Stimulated activated CD8-positive, alpha-beta memory T cell treated with anti-CD3 and anti-CD28 coated beads, Interleukin-4, amount 100 ng/mL, for 1 hour (primary cell): ENCODE data around the gene C9orf50.

Experiments used
- DNase-seq, 2 donors: peaks; one replicate each; pipeline ENCODE4 v3.0.0-alpha.2; 2020; ENCODE audit warnings: low read depth in 2 of 2, low spot score in 1 of 2

C9orf50 gene

GRCh38 chr9:129611307-129611800, 9.5 kb downstream of the C9orf50 start:
- no peak for DNase-seq

GRCh38 chr9:129610473-129611306, 10.2 kb downstream of the C9orf50 start:
- peak in 1 of 2 donors; percentile 54 for DNase-seq

- no peak for DNase-seq
These were observed 10.8 kb downstream of the C9orf50 start for GRCh38 chr9:129610213-129610472.

- DNase-seq, result peak in 1 of 2 donors; percentile 34
These were observed 11.3 kb downstream of the C9orf50 start for GRCh38 chr9:129609486-129610212.

GRCh38 chr9:129608561-129609481, 12.1 kb downstream of the C9orf50 start:
- no peak for DNase-seq

GRCh38 chr9:129607027-129607387, 13.9 kb downstream of the C9orf50 start:
- DNase-seq, result no peak

- DNase-seq, result no peak
These were observed 14.5 kb downstream of the C9orf50 start for GRCh38 chr9:129606161-129607026.

- DNase-seq, result no peak
These were observed 16.1 kb downstream of the C9orf50 start for GRCh38 chr9:129604766-129605163.

- DNase-seq, result no peak
These were observed 16.7 kb downstream of the C9orf50 start for GRCh38 chr9:129604056-129604765.

GRCh38 chr9:129602598-129603415, 18.1 kb downstream of the C9orf50 start:
- DNase-seq, result no peak

GRCh38 chr9:129601082-129601674, 19.7 kb downstream of the C9orf50 start:
- no peak for DNase-seq

- DNase-seq, result no peak
These were observed 22.8 kb downstream of the C9orf50 start for GRCh38 chr9:129598089-129598596.

GRCh38 chr9:129597355-129598088, 23.4 kb downstream of the C9orf50 start:
- DNase-seq, result no peak

- DNase-seq, result no peak
These were observed 24.2 kb downstream of the C9orf50 start for GRCh38 chr9:129596541-129597331.

- DNase-seq, result no peak
These were observed 24.9 kb downstream of the C9orf50 start for GRCh38 chr9:129595903-129596540.

GRCh38 chr9:129595311-129595741, 25.6 kb downstream of the C9orf50 start:
- no peak for DNase-seq
